Transverse colon (tissue), 4 donors: ENCODE measurements around the gene ATP1A2. TPM values are rescaled to one million over a fixed set of nuclear protein-coding genes. Genes with fewer than 3 reads are reported as not detected.

Experiments
- DNase-seq: peaks from one replicate; pipeline ENCODE4 v3.0.0-alpha.2; 2019
- H3K27ac ChIP-seq, 4 donors: fragments of 200-600 bp; sonication (generic); 2 replicates each; pipeline ENCODE4 v1.5.1; 2016 to 2018; ENCODE audit warnings: inconsistent platforms in 4 of 4
- H3K27me3 ChIP-seq: fragments of 200-600 bp; sonication (generic); 2 replicates; pipeline ENCODE4 v1.5.1; 2017; ENCODE audit warnings: inconsistent platforms
- H3K36me3 ChIP-seq, 4 donors: fragments of 200-600 bp; sonication (generic); 2 replicates each; pipeline ENCODE4 v1.5.1; 2017 to 2019; ENCODE audit warnings: inconsistent platforms in 4 of 4
- H3K4me1 ChIP-seq, 4 donors: fragments of 200-600 bp; sonication (generic); 2 replicates each; pipeline ENCODE4 v1.5.1; 2017 to 2020; ENCODE audit warnings: inconsistent platforms in 4 of 4
- H3K4me3 ChIP-seq, 4 donors: fragments of 200-600 bp; sonication (generic); 1 replicate in 1 of 4; 2 replicates in 3 of 4; pipeline versions ENCODE4 v1.5.1 to v1.6.1; 2017 to 2019; ENCODE audit warnings: inconsistent platforms in 4 of 4
- H3K9me3 ChIP-seq, 2 donors: fragments of 200-600 bp; sonication (generic); 2 replicates each; pipeline ENCODE4 v1.5.1; 2017 to 2019; ENCODE audit warnings: inconsistent platforms in 2 of 2
- CTCF ChIP-seq, 5 experiments: fragments of 200-600 bp in 3 of 5; fragments of 450-650 bp in 2 of 5; sonication (generic) in 3 of 5; IDR thresholded peaks; 1 replicate in 2 of 5; 2 replicates in 3 of 5; pipeline ENCODE4 v1.5.1; 2016 to 2017; ENCODE audit warnings: antibody characterized with exemption in 5 of 5, inconsistent platforms in 3 of 5, mild to moderate bottlenecking in 2 of 5, moderate library complexity in 1 of 5
- EP300 ChIP-seq: sonication (generic); formaldehyde crosslinking; IDR thresholded peaks from one replicate; pipeline ENCODE4 v1.6.1; 2017; ENCODE audit warnings: antibody characterized with exemption, low read depth
- POLR2A ChIP-seq: fragments of 450-650 bp; IDR thresholded peaks from one replicate; pipeline ENCODE4 v1.6.1; 2016; ENCODE audit warnings: antibody characterized with exemption, mild to moderate bottlenecking, moderate library complexity
- POLR2AphosphoS5 ChIP-seq, 3 donors: sonication (generic); formaldehyde crosslinking; IDR thresholded peaks; one replicate each; pipeline ENCODE4 v1.6.1; 2016; ENCODE audit warnings: antibody characterized with exemption in 3 of 3
- WGBS, 2 donors: methylation state at CpG; one replicate each; pipeline ENCODE4 v1.1.5; 2018; ENCODE audit warnings: low coverage in 1 of 2; 5-methylcytosine and 5-hydroxymethylcytosine counted together
- in situ Hi-C, 4 donors: fragments of 200-750 bp; cut with MboI; loops; one replicate each; pipeline versions ENCODE4 v1.15.0 to v1.15.1; 2017; ENCODE audit warnings: low sequenced_read_pairs in 3 of 4, low pct_ligation_motif_present in 1 of 4, low pct_unique_long_range_greater_than_20kb in 1 of 4
- intact Hi-C: fragments of 100-400 bp; cut with DNase I; formaldehyde crosslinking; loops from one replicate; pipeline ENCODE4 v1.15.1; 2023; ENCODE audit warnings: low total_unique reads
- total RNA-seq, 4 donors: library from RNA; depleted of rRNA; stranded (reverse); fragments of >200 nt; gene quantifications; one replicate each; pipeline ENCODE4 v1.1.0, GENCODE V29; 2016

The ATP1A2 gene
- total RNA-seq, 4 donors from 2014 or later, result 11.4 to 40.8 (median 23.1) TPM

- peaks cover 0 to 4% (median 0%) of the 10 kb centered on the region in 4 donors for H3K4me1 ChIP-seq
- H3K27me3 ChIP-seq, result no peaks in the 10 kb centered on the region
- H3K9me3 ChIP-seq, result no peaks in the 10 kb centered on the region
These were observed 33.7 kb downstream of the ATP1A2 start for GRCh38 chr1:160149233-160149632.

GRCh38 chr1:160149716-160150115 is 34.2 kb downstream of the ATP1A2 start:
- DNase-seq, result no peak
- H3K4me1 ChIP-seq, result peaks cover 0 to 4% (median 0%) of the 10 kb centered on the region in 4 donors
- no peaks in the 10 kb centered on the region for H3K9me3 ChIP-seq
- H3K27me3 ChIP-seq, result no peaks in the 10 kb centered on the region
- WGBS, 2 donors, result 85 to 88% methylated on average over 1 to 2 of the region's 2 CpGs
- H3K27ac ChIP-seq, result no peak overlapping the region
- in situ Hi-C loops, result no loop called here
- H3K4me3 ChIP-seq, result no peak overlapping the region
- H3K36me3 ChIP-seq, result no peaks in the 10 kb centered on the region
- TF ChIP-seq POLR2AphosphoS5 (IDR thresholded peaks at IDR 0.05) (no peak), EP300 (no peak), POLR2A (no peak), CTCF (IDR thresholded peaks at IDR 0.05) (no peak)
- intact Hi-C loops, result no loop called here

More at GRCh38 chr1:160149233-160149632, 33.7 kb downstream of the ATP1A2 start:
- TF ChIP-seq POLR2AphosphoS5 (IDR thresholded peaks at IDR 0.05) (no peak), EP300 (no peak), CTCF (IDR thresholded peaks at IDR 0.05) (no peak), POLR2A (no peak)
- Histone ChIP-seq H3K36me3 (no peaks in the 10 kb centered on the region), H3K27ac (no peak overlapping the region), H3K4me3 (no peak overlapping the region)
- in situ Hi-C loops (no loop called here), intact Hi-C loops (no loop called here)
- no peak for DNase-seq

- Histone ChIP-seq H3K36me3 (no peaks in the 10 kb centered on the region), H3K27me3 (no peaks in the 10 kb centered on the region), H3K4me3 (no peak within 1 kb of the TSS), H3K4me1 (peaks cover 0 to 4% (median 0%) of the 10 kb centered on the region in 4 donors), H3K9me3 (no peaks in the 10 kb centered on the region), H3K27ac (no peak within 1 kb of the TSS)
- no peak for TF ChIP-seq EP300
- no peak for TF ChIP-seq CTCF (IDR thresholded peaks at IDR 0.05)
- no peak for TF ChIP-seq POLR2AphosphoS5 (IDR thresholded peaks at IDR 0.05)
- in situ Hi-C loops, result no loop called here
- WGBS, 2 donors, result 89% methylated on average over 6 of the region's 6 CpGs; no CpG with 5 or more reads in 1 of the 2 donors
- no peak for DNase-seq
- intact Hi-C loops, result no loop called here
These were observed 35.7 kb downstream of the ATP1A2 start, which contains the start of gene ATP1A4 for GRCh38 chr1:160151303-160151702. Gene ATP1A4, plus strand, starts transcription at chr1:160151603. Its CDS starts 438 bp downstream, at chr1:160152041.

- no peak overlapping the region for H3K4me3 ChIP-seq
- intact Hi-C loops, result no loop called here
- no peak overlapping the region for H3K27ac ChIP-seq
- no peaks in the 10 kb centered on the region for H3K9me3 ChIP-seq
- 55 to 77% methylated on average over 2 to 3 of the region's 3 CpGs for WGBS, 2 donors
- H3K36me3 ChIP-seq, result no peaks in the 10 kb centered on the region
- no peaks in the 10 kb centered on the region for H3K4me1 ChIP-seq
- TF ChIP-seq EP300 (no peak), POLR2AphosphoS5 (IDR thresholded peaks at IDR 0.05) (no peak), POLR2A (no peak)
- no peak for DNase-seq
- in situ Hi-C loops, result no loop called here
- no peaks in the 10 kb centered on the region for H3K27me3 ChIP-seq
These were observed 39.2 kb downstream of the ATP1A2 start for GRCh38 chr1:160154790-160155189.

GRCh38 chr1:160156361-160156760 is 40.8 kb downstream of the ATP1A2 start:
- Histone ChIP-seq H3K27me3 (no peaks in the 10 kb centered on the region), H3K4me1 (no peaks in the 10 kb centered on the region), H3K4me3 (no peak overlapping the region), H3K9me3 (no peaks in the 10 kb centered on the region), H3K27ac (no peak overlapping the region), H3K36me3 (no peaks in the 10 kb centered on the region)
- TF ChIP-seq CTCF (IDR thresholded peaks at IDR 0.05) (no peak), POLR2A (no peak), EP300 (no peak)
- 84 to 100% methylated on average over 1 to 5 of the region's 5 CpGs for WGBS, 2 donors
- no peak for DNase-seq
- intact Hi-C loops (no loop called here), in situ Hi-C loops (no loop called here)
